Mesodermal cell (in vitro differentiated cells): ENCODE results near the gene TRAF1. TPM values are rescaled to one million over a fixed set of nuclear protein-coding genes. Genes with fewer than 3 reads are reported as not detected.
"Not testable (repeated sequence)": the region's sequence is repeated elsewhere in the genome, so short reads cannot be mapped to it uniquely, and the experiment has no call there.

Source experiments
- H3K27ac ChIP-seq: 2 replicates; pipeline ENCODE4 v1.7.0; 2013; ENCODE audit warnings: mild to moderate bottlenecking, low read depth, low read length, moderate library complexity; ENCODE audit not compliant: severe bottlenecking
- H3K36me3 ChIP-seq: 2 replicates; pipeline ENCODE4 v1.7.1; 2013; ENCODE audit warnings: mild to moderate bottlenecking, low read length, moderate library complexity; ENCODE audit not compliant: control insufficient read depth, insufficient read depth
- H3K4me1 ChIP-seq: one replicate; pipeline ENCODE4 v1.7.1; 2013; ENCODE audit warnings: mild to moderate bottlenecking, low read length; ENCODE audit not compliant: insufficient read depth, control insufficient read depth, poor library complexity, severe bottlenecking
- H3K4me3 ChIP-seq: 2 replicates; pipeline ENCODE4 v1.7.0; 2013; ENCODE audit warnings: low read length, control low read depth, mild to moderate bottlenecking; ENCODE audit not compliant: insufficient read depth, poor library complexity, severe bottlenecking; ENCODE audit errors: extremely low read depth
- H3K9me3 ChIP-seq: 2 replicates; pipeline ENCODE4 v1.7.1; 2013; ENCODE audit warnings: mild to moderate bottlenecking, low read length, moderate library complexity; ENCODE audit not compliant: control insufficient read depth
- WGBS, 2 experiments: methylation state at CpG; one replicate each; pipeline ENCODE4 v1.1.5; 2013; ENCODE audit warnings: missing lambda C conversion rate in 2 of 2; ENCODE audit not compliant: insufficient coverage in 2 of 2; 5-methylcytosine and 5-hydroxymethylcytosine counted together
- polyA plus RNA-seq, 2 experiments: library from polyadenylated mRNA; stranded (reverse); fragments of 50-300 nt; gene quantifications; one replicate each; pipeline ENCODE4 v1.2.3, GENCODE V29; 2013

Gene TRAF1
- polyA plus RNA-seq (2013, experiment 1 of 2), result 2.7 TPM
- 2.2 TPM for polyA plus RNA-seq (2013, experiment 2 of 2)

- Histone ChIP-seq H3K27ac (peak within 1 kb of the TSS; percentile 58), H3K36me3 (no peaks in the 10 kb centered on the region), H3K4me1 (peaks cover 31% of the 10 kb centered on the region), H3K9me3 (peaks cover 4% of the 10 kb centered on the region), H3K4me3 (no peak within 1 kb of the TSS)
- WGBS, 2 experiments, result 85 to 86% methylated on average over 5 of the region's 6 CpGs
These were observed at the start of gene TRAF1 for GRCh38 chr9:120926397-120926928. Gene TRAF1, minus strand, starts transcription at chr9:120926796. Its CDS starts 721 bp downstream, at chr9:120926075.

GRCh38 chr9:120974921-120975320 is 48.3 kb upstream of the TRAF1 start:
- H3K4me3 ChIP-seq, result no peak overlapping the region
- 83% methylated on average over 1 of the region's 1 CpG; no CpG with 5 or more reads in 1 of the 2 experiments for WGBS, 2 experiments

GRCh38 chr9:120974181-120974580 is 47.6 kb upstream of the TRAF1 start:
- WGBS, 2 experiments, result 100% methylated on average over 2 of the region's 2 CpGs
- no peaks in the 10 kb centered on the region for H3K9me3 ChIP-seq
- no peak overlapping the region for H3K4me3 ChIP-seq
- H3K4me1 ChIP-seq, result peaks cover 17% of the 10 kb centered on the region
- no peaks in the 10 kb centered on the region for H3K36me3 ChIP-seq
- H3K27ac ChIP-seq, result no peak overlapping the region

More at GRCh38 chr9:120974921-120975320, 48.3 kb upstream of the TRAF1 start:
- no peaks in the 10 kb centered on the region for H3K36me3 ChIP-seq
- H3K27ac ChIP-seq, result no peak overlapping the region
- peaks cover 17% of the 10 kb centered on the region for H3K4me1 ChIP-seq
- H3K9me3 ChIP-seq, result no peaks in the 10 kb centered on the region

GRCh38 chr9:120971938-120972337 is 45.3 kb upstream of the TRAF1 start:
- Histone ChIP-seq H3K36me3 (no peaks in the 10 kb centered on the region), H3K9me3 (no peaks in the 10 kb centered on the region), H3K4me1 (peaks cover 17% of the 10 kb centered on the region), H3K27ac (no peak overlapping the region), H3K4me3 (no peak overlapping the region)

- H3K4me3 ChIP-seq, H3K36me3 ChIP-seq, H3K27ac ChIP-seq, H3K9me3 ChIP-seq: not testable (repeated sequence)
- 90 to 96% methylated on average over 7 to 8 of the region's 9 CpGs for WGBS, 2 experiments
- peaks cover 17% of the 10 kb centered on the region for H3K4me1 ChIP-seq
These were observed 44.9 kb upstream of the TRAF1 start for GRCh38 chr9:120971471-120971870.

GRCh38 chr9:120970244-120970643 is 43.6 kb upstream of the TRAF1 start:
- Histone ChIP-seq H3K9me3 (no peaks in the 10 kb centered on the region), H3K27ac (no peak overlapping the region), H3K4me1 (peaks cover 16% of the 10 kb centered on the region), H3K4me3 (no peak overlapping the region), H3K36me3 (no peaks in the 10 kb centered on the region)
- 80 to 92% methylated on average over 2 of the region's 3 CpGs for WGBS, 2 experiments

- Histone ChIP-seq H3K4me1 (no peaks in the 10 kb centered on the region), H3K36me3 (no peaks in the 10 kb centered on the region), H3K4me3 (no peak overlapping the region), H3K27ac (peak overlapping the region; percentile 57), H3K9me3 (no peaks in the 10 kb centered on the region)
- WGBS, 2 experiments, result 75 to 100% methylated on average over 1 to 2 of the region's 3 CpGs
These were observed 39.4 kb upstream of the TRAF1 start for GRCh38 chr9:120966013-120966369.

- H3K4me1 ChIP-seq, result no peaks in the 10 kb centered on the region
- no peak overlapping the region for H3K4me3 ChIP-seq
- no peaks in the 10 kb centered on the region for H3K9me3 ChIP-seq
- H3K36me3 ChIP-seq, result no peaks in the 10 kb centered on the region
- H3K27ac ChIP-seq, result peak overlapping the region; percentile 57
- WGBS, 2 experiments, result 40 to 50% methylated on average over 1 to 2 of the region's 4 CpGs
These were observed 38.9 kb upstream of the TRAF1 start for GRCh38 chr9:120965344-120966012.

GRCh38 chr9:120961936-120962335 is 35.3 kb upstream of the TRAF1 start:
- Histone ChIP-seq H3K36me3 (no peaks in the 10 kb centered on the region), H3K27ac (no peak overlapping the region), H3K4me3 (no peak overlapping the region), H3K9me3 (no peaks in the 10 kb centered on the region), H3K4me1 (no peaks in the 10 kb centered on the region)
- WGBS, 2 experiments, result 80 to 100% methylated on average over 1 to 3 of the region's 3 CpGs

- H3K36me3 ChIP-seq, result no peaks in the 10 kb centered on the region
- H3K4me3 ChIP-seq, result no peak overlapping the region
- no peaks in the 10 kb centered on the region for H3K9me3 ChIP-seq
- H3K4me1 ChIP-seq, result no peaks in the 10 kb centered on the region
- WGBS, 2 experiments, result no CpG with 5 or more reads among the region's 1 CpG
- no peak overlapping the region for H3K27ac ChIP-seq
These were observed 33.4 kb upstream of the TRAF1 start for GRCh38 chr9:120960001-120960400.

GRCh38 chr9:120956862-120957261 is 30.3 kb upstream of the TRAF1 start:
- Histone ChIP-seq H3K36me3 (no peaks in the 10 kb centered on the region), H3K4me1 (no peaks in the 10 kb centered on the region), H3K9me3 (no peaks in the 10 kb centered on the region), H3K27ac (no peak overlapping the region), H3K4me3 (no peak overlapping the region)
- no CpG with 5 or more reads among the region's 3 CpGs for WGBS, 2 experiments
